Measurements from ENCODE around the gene PADI2. TPM values are rescaled to one million over a fixed set of nuclear protein-coding genes. Genes with fewer than 3 reads are reported as not detected.
"Not testable (repeated sequence)": the region's sequence is repeated elsewhere in the genome, so short reads cannot be mapped to it uniquely, and the experiment has no call there.

PADI2 gene
- total RNA-seq, 1 donor from 2014 or later: 0.40 TPM

DNA sequence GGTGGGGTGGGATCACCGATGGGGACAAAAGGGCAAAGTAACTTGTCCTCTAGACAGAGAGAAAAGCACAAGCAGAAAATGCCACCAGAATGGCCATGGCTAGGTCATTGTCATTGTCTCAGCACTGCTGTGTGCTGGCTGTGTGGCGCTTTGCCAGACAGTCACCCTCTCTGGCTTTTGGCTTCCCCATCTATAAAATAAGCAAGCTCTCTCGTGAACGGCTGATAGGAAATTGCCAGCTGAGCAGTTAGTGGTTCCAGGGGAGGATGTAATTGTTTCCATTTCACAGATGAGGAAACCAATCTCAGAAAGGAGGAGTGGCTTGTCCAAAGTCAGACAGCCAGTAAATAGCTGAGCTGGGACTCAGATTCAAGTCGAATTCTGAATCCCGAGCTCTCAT, 32.5 kb downstream of the PADI2 start:
- ATAC-seq (no peak), DNase-seq (ENCODE audit: low spot score) (no peak)

DNA sequence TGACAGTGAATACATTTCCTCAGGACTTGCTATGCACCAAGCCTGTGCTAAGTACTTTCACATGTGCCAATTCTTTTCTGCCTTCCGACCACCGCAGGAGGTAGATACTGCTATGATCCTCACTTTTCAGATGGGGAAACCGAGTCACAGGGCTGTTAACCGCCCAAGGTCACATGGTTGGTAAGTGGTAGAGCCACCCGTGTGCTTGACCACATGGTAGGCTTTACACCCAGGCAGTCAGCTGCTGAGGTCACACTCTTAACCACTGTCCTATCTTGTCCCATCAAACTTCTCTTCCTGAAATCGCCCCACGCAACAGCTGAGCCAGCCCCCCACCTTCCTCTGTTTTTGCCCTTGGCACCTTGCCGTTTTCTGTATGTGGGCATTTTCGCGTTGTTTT, 34.5 kb downstream of the PADI2 start:
- ATAC-seq (no peak), DNase-seq (ENCODE audit: low spot score) (no peak)

DNA sequence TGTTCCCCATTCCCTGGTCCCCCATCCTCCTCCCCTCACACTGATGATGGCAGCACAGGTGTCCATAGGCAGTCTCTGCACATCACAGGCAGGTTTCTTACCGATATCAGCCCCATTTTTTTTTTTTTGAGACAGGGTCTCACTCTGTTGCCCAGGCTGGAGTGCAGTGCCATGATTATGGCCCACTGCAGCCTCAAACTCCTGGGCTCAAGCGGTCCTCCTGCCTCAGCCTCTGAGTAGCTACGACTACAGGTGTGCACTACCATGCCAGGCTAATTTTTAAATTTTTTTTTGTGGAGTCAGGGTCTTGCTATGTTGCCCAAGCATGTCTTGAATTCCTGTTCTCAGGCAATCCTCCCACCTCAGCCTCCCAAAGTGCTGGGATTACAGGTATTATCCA, 36.5 kb downstream of the PADI2 start:
- ATAC-seq (no peak), DNase-seq (ENCODE audit: low spot score) (no peak)

GRCh38 chr1:17081439-17081838, 37.8 kb downstream of the PADI2 start:
- ATAC-seq (no peak), DNase-seq (ENCODE audit: low spot score) (no peak)

GRCh38 chr1:17080880-17081279, 38.4 kb downstream of the PADI2 start:
- no peak for ATAC-seq
- no peak for DNase-seq (ENCODE audit: low spot score)

- DNase-seq (ENCODE audit: low spot score) (no peak), ATAC-seq (no peak)
These were observed 39.0 kb downstream of the PADI2 start for GRCh38 chr1:17080085-17080759.

DNA sequence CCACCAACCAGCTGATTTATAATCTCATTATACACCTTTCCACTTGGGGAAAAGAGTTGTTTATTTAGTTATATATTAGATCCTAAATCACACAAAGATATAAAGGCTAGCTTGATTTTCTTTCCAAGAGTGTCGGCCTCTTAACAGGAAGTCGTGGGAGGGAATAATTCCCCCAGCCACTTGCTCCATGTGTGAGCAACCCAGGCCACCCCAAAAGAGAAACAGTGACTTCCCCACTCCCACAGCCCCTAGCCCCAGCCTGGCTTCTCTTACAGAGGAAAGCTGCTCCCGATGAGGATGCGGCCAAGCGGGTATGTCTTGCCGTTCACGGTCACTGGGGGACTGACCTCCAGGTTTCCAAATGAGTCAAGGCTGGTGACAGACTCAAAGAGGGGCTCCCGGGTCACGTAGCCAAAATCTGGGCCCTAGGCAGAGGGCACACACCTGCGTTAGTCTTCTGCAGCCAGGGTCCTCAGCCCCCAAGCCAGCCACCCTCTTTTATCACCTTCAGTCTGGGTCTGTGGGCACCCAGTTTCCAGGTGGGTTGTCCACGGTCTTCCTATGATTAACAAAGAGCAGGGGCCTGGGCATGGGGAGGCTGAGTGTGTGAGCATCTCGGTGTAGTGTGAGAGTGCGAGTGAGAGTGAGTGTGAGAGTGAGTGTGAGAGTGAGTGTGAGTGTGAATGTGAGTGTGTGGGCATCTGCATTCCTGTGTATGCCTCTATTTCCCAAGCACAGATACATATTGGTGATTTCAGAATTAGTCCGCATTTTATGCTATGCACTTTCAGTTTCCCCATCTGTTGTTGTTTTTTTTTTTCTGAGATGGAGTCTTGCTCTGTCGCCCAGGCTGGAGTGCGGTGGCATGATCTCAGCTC, 40.0 kb downstream of the PADI2 start:
- no peak for ATAC-seq
- DNase-seq (ENCODE audit: low spot score): no peak

- ATAC-seq: peak; percentile 65
- no peak for DNase-seq (ENCODE audit: low spot score)
These were observed 43.6 kb downstream of the PADI2 start for GRCh38 chr1:17075470-17076255.

DNA sequence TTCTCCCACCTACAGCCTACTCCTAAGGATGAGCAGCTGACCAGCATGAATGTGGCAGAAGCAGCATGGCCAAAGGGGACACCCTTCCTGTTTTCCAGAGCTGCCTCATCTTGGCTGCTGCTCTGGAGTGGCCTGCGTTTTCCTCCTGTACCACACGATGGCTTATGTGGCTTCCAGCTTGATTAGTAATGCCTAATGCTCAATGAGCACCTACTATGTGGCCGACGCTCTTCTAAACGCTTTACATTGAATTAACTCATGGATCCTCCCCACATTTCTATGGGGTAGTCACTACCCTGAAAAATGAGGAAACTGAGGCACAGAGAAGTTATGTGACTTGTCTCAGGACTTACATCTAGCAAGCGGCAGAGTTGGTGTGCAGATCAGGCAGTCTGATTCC, 47.5 kb downstream of the PADI2 start:
- ATAC-seq (no peak), DNase-seq (ENCODE audit: low spot score) (no peak)

DNA sequence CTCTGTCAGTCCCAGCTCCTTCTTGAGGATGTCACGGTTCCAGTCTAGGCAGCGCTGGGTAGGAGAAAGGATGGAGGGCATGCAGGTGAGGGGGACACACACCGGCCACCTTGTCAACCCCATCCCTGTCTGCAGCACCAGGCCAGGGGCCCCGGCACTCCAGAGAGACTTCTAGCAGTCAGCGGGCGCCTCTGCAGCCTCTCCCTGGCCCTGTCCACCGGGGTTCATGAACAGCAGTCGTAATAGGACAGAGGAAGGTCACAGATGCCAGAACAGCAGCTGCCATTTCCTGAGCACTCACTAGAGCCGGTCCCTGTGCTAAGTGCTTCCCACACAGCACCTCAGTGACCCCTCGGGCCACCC, 49.1 kb downstream of the PADI2 start:
- DNase-seq (ENCODE audit: low spot score): no peak
- no peak for ATAC-seq

DNA sequence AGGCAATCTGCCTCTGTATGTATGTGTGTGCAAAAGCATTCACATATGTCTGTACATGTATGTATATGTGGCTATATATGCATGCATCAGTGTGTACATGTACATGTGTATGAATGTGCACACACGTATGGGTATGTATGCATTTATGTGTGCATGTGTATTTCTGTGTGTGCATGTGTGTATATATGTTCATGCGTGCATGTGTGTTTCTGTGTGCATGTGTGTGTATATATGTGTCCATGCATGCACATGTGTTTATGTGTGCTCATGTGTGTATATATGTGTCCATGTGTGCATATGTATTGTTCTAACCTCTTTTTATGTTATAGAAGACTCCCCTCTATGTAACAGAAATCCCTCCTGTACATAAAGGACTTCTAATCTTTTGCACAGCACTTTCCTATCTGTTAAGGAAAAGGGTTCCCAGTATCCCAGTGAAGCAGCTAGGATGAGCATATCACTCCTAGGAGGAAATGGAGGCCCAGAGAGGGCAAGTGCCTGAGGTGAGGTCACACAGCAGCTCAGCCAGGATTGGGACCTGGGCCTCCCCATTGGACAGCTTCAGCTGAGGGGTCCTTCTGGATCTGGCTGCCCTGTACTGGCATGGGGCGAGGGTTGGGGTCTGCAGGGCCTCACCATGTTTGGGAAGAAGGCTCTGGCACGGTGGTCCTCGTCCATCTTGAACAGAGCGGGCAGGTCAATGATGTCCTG, 49.6 kb downstream of the PADI2 start:
- ATAC-seq (no peak), DNase-seq (ENCODE audit: low spot score) (no peak)

GRCh38 chr1:17068789-17069188, 50.5 kb downstream of the PADI2 start:
- ATAC-seq (no peak), DNase-seq (ENCODE audit: low spot score) (no peak)

DNA sequence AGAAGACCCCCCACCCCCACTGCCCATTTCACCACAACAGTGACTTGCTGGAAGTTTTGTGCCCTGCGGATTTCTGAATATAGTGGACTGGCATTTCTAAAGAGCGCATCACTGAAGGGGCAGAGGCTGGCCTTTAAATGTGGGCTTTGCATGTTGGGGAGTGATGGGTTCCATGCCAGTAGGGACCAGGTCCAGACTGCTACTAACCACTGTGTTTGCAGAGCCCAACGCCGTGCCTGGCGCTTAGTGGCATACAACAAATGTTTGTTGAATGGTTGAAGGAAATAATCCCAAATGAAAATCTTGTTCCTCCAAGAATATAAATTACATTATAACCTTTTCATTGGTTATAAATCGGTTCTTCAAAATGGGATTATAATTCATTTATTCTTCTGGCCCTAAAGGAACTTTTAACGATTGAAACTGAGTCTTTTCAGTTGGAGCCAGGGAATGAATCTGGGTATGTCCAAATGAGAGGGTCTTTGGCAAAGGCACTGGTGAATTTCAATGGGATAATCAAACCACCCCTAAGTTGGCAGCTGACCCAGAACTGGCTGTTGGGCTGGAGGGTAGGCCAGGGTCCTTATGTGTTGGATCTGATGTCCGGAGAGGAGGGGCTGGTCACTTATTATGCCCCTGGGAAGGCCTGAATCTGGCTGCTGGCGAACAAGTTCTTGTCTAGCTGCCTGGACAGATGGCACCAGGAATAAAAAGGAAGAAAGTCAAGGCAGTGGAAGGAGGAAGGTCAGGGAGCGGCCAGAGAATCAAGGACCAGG, 51.6 kb downstream of the PADI2 start:
- DNase-seq (ENCODE audit: low spot score) (no peak), ATAC-seq (no peak)

- no peak for DNase-seq (ENCODE audit: low spot score)
- ATAC-seq: no peak
These were observed 52.2 kb downstream of the PADI2 start for GRCh38 chr1:17067069-17067426.

DNA sequence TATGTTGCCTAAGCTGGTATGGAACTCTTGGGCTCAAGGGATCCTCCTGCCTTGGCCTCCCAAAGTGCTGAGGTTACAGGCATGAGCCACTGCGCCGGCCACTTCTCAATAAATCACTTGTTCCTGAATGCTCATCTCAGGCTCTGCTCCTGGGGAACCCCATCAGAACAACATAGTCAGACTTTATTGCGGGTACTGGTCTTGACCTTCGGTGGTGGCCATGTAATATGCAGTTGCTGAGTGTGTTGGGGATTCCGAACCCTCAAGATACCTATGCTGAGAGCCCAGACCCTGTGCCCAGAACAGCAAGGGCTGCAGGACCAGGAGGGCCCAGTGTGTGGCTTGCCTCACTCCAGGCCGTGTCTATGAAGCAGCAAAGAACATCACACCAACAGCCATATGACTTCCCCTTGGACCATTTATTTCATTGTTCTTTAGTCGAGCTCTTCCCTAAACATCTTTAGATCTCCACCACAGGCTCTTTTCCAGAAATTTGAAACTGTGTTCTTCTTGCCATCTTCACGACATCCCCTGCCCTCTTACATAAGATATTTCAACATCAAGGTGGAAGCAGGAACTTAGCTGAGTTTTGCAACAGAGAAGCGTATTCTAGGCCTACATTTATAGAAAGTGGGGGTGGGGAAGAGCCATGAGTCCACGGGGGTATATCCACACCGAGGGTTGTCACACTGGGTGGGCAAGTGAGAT, 52.7 kb downstream of the PADI2 start:
- no peak for ATAC-seq
- no peak for DNase-seq (ENCODE audit: low spot score)

DNA sequence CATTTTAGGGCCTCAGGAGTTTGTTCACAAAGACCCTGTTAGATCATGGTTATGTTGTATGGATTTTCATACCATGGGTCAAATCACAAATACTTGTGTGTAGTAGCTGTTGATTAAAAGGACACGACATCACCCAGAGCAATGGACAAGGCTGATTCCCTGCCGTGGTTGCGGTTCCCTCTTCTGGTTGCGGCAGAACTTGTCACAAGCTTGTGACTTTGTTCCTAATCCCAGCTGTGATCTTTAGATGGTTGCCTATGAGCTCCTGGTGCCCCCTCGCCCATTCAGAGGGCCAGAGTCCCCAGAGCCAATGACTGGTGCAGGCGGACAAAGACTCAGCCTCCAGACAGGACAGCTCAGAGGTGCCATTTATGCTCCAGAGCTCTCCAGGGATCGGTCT, 53.6 kb downstream of the PADI2 start:
- ATAC-seq (no peak), DNase-seq (ENCODE audit: low spot score) (no peak)

DNA sequence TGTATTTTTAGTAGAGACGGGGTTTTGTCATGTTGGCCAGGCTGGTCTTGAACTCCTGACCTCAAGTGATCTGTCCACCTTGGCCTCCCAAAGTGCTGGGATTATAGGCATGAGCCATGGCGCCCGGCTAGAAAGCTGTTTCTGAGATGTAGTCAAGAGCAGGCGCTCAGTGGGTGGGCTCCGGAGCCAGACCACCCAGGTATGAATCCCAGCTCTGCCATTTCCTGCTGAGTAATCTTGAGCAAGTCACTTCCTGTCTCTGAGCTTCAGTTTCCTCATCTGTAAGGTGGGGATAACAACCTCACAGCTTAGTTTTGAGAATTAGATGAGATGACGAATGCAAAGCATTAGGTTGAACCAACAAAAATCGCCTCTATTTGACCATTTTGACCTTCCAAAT, 56.5 kb downstream of the PADI2 start:
- not testable (repeated sequence) for DNase-seq (ENCODE audit: low spot score); ATAC-seq

DNA sequence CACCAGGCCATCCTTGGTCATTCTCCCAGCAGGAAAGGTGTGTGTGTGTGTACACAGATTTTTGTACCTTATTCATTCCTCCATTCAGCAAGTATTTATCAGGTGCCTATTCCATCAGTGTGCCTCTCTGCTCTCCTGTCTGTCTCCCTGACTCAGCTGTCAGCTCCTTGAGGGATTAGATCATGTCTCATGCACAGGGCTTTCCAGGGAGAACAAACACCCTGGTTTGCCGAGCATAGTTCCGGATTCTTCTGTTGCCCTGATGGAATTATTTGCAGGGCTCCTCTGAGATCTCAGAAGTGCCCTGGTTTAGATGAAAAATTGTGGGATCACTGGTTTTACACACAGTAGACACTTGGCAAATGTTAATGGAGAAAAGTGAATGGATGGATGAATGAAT, 57.4 kb downstream of the PADI2 start:
- DNase-seq (ENCODE audit: low spot score) (no peak), ATAC-seq (no peak)

DNA sequence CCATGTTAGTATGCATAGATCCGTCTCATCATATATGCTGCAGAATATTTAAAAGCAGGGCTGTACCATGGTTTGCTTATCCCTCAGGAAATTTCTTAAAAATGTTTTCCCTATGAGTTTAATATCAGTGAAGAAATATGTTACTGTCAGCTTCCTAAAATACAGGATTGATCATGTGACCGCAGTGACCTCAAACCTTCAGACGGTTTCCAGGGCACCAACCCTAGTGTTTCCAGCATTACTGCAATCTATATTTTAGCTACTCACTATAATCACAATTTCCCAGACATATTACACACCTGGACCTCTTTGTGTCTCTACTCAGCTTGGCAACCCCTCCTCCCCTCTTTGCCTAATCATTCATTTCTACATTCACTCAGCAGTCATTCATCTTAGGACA, 57.8 kb downstream of the PADI2 start:
- no peak for DNase-seq (ENCODE audit: low spot score)
- ATAC-seq: no peak

- no peak for ATAC-seq
These were observed 58.9 kb downstream of the PADI2 start for GRCh38 chr1:17060306-17060749.

More at GRCh38 chr1:17060306-17060749, 58.9 kb downstream of the PADI2 start:
- no peak for DNase-seq (ENCODE audit: low spot score)

Measured in left lobe of liver (tissue), 2 donors.